ENCODE measurements around the gene SCN1B.

DNA sequence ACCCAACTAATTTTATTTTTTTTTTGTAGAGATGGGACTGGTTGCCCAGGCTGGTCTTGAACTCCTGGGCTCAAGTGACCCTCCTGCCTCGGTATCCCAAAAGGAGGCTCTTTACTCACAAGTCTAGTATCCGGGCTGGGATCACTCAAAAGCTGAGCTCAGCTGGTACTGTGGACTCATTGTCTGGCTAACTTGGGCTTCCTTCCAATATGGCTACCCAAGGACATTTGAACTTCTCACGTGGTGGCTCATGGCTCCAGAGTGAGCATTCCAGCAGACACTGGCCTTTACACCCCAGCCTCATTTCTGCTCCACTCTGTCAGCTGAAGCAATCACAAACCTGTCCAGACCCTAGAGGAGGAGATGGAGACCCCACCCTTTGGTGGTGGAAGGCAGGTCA, 40.2 kb downstream of the SCN1B start:
- TF ChIP-seq CTCF (IDR thresholded peaks at IDR 0.05; ENCODE audit: poor library complexity, severe bottlenecking): no peak
- TF ChIP-seq MXI1 (conservative IDR thresholded peaks at IDR 0.05; ENCODE audit: poor library complexity, severe bottlenecking): no peak
- TF ChIP-seq TAF1 (IDR thresholded peaks at IDR 0.05; ENCODE audit: low read depth): no peak
- TF ChIP-seq POLR2AphosphoS5 (IDR thresholded peaks at IDR 0.05): no peak

Data from neural cell (in vitro differentiated cells).